Left ventricle myocardium inferior (tissue), 1 donor: ENCODE measurements around the gene OR52E5. TPM values are rescaled to one million over a fixed set of nuclear protein-coding genes. Genes with fewer than 3 reads are reported as not detected.

ENCODE experiments used
- DNase-seq: peaks from one replicate; pipeline ENCODE4 v3.0.0-alpha.2; 2020
- H3K27ac ChIP-seq: fragments of 200-600 bp; replicated peaks from 2 replicates; pipeline ENCODE4 v1.8.0; 2021
- H3K27me3 ChIP-seq: fragments of 200-600 bp; 2 replicates; pipeline ENCODE4 v1.8.0; 2021; ENCODE audit warnings: low read depth
- H3K36me3 ChIP-seq: fragments of 200-600 bp; 2 replicates; pipeline ENCODE4 v1.8.0; 2021
- H3K4me1 ChIP-seq: fragments of 200-600 bp; 2 replicates; pipeline ENCODE4 v1.8.0; 2021
- H3K4me3 ChIP-seq: fragments of 200-600 bp; 2 replicates; pipeline ENCODE4 v1.8.0; 2021; ENCODE audit warnings: mild to moderate bottlenecking, moderate library complexity
- H3K9me3 ChIP-seq: fragments of 200-600 bp; replicated peaks from 2 replicates; pipeline ENCODE4 v1.8.0; 2021
- intact Hi-C: fragments of 100-400 bp; cut with micrococcal nuclease; formaldehyde crosslinking; loops from one replicate; pipeline ENCODE4 v1.11.0; 2022
- total RNA-seq: library from RNA; stranded (reverse); fragmentation: NEBNext Ultra II Directional; extraction: Animal tissue kit (Norgen Biotek cat#: 25700); gene quantifications from one replicate; pipeline ENCODE4 v1.2.1, GENCODE V29; 2021
- TF ChIP-seq, protein P1 (sequence below): fragments of 200-600 bp; IDR thresholded peaks from 2 replicates; pipeline ENCODE4 v1.8.0; 2021; ENCODE audit warnings: antibody characterized with exemption, mild to moderate bottlenecking, borderline replicate concordance
- donor health status: DM: no; HTN: yes; CAD: no; lungs with severe emphysema.

OR52E5 gene
- total RNA-seq, 1 donor from 2014 or later: not detected

DNA sequence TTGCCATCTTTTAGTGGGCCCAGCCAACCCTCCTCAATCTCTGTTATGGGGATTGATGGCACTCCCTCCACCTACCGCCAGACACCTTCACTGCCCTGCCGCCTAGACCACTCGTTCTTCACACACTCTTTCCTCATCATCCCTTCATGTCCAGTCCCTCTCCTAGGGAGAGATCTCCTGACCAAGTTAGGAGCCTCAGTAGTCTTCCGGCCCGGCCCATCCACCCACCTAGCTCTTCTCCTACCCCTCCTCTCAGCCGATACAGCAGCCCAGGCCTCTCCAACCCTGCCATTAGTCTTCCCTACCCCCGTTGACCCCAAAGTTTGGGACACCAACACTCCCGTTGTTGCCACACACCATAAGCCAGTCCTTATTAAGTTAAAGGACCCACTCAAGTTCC, 38.1 kb downstream of the OR52E5 start:
- intact Hi-C loops: no loop called here
- Histone ChIP-seq H3K4me1 (no peaks in the 10 kb centered on the region), H3K36me3 (no peaks in the 10 kb centered on the region), H3K27me3 (no peaks in the 10 kb centered on the region), H3K27ac (no peak overlapping the region), H3K4me3 (no peak overlapping the region), H3K9me3 (peaks cover 47% of the 10 kb centered on the region)
- no peak for DNase-seq
- TF ChIP-seq, protein P1, sequence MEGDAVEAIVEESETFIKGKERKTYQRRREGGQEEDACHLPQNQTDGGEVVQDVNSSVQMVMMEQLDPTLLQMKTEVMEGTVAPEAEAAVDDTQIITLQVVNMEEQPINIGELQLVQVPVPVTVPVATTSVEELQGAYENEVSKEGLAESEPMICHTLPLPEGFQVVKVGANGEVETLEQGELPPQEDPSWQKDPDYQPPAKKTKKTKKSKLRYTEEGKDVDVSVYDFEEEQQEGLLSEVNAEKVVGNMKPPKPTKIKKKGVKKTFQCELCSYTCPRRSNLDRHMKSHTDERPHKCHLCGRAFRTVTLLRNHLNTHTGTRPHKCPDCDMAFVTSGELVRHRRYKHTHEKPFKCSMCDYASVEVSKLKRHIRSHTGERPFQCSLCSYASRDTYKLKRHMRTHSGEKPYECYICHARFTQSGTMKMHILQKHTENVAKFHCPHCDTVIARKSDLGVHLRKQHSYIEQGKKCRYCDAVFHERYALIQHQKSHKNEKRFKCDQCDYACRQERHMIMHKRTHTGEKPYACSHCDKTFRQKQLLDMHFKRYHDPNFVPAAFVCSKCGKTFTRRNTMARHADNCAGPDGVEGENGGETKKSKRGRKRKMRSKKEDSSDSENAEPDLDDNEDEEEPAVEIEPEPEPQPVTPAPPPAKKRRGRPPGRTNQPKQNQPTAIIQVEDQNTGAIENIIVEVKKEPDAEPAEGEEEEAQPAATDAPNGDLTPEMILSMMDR: no peak

DNA sequence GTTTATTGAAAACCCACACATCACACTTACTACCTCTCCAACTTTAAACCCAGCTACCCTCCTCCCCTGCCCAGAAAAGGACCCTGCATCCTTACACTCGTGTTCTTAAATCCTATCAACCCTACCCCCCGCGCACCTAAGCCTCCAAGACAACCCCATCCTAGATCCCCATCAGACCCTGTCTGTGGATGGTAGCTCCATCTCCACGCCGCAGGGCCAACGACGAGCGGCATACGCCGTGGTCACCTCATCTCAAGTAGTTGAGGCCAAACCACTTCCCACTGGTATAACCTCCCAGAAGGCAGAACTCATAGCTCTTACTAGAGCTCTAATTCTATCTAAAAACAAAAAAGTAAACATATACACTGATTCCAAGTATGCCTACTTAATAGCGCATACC, 39.7 kb downstream of the OR52E5 start:
- Histone ChIP-seq H3K36me3 (no peaks in the 10 kb centered on the region), H3K9me3 (peaks cover 41% of the 10 kb centered on the region), H3K4me1 (no peaks in the 10 kb centered on the region), H3K27ac (no peak overlapping the region), H3K27me3 (no peaks in the 10 kb centered on the region), H3K4me3 (no peak overlapping the region)
- TF ChIP-seq, protein P1: no peak
- intact Hi-C loops: no loop called here
- DNase-seq: no peak

DNA sequence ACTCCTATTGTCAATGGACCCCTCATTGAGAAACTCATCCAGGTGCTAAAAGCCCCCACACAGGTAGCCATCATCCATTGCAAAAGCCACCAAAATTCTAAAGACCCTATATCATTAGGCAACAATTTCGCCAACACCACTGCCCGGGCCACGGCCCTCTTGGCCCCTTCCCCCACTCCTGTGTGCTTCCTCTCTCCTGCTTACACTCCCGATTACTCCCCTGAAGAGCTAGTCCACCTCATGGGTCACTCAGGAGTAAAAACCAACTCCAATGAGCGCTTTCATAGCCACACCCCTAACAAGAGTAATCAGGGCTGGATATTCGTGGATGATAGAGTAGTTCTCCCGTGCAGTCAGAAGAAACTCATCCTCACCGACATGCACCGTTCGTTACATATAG, 40.1 kb downstream of the OR52E5 start:
- intact Hi-C loops: no loop called here
- Histone ChIP-seq H3K36me3 (no peaks in the 10 kb centered on the region), H3K27ac (no peak overlapping the region), H3K4me1 (no peaks in the 10 kb centered on the region), H3K4me3 (no peak overlapping the region), H3K9me3 (peaks cover 37% of the 10 kb centered on the region), H3K27me3 (no peaks in the 10 kb centered on the region)
- DNase-seq: no peak
- TF ChIP-seq, protein P1: no peak

DNA sequence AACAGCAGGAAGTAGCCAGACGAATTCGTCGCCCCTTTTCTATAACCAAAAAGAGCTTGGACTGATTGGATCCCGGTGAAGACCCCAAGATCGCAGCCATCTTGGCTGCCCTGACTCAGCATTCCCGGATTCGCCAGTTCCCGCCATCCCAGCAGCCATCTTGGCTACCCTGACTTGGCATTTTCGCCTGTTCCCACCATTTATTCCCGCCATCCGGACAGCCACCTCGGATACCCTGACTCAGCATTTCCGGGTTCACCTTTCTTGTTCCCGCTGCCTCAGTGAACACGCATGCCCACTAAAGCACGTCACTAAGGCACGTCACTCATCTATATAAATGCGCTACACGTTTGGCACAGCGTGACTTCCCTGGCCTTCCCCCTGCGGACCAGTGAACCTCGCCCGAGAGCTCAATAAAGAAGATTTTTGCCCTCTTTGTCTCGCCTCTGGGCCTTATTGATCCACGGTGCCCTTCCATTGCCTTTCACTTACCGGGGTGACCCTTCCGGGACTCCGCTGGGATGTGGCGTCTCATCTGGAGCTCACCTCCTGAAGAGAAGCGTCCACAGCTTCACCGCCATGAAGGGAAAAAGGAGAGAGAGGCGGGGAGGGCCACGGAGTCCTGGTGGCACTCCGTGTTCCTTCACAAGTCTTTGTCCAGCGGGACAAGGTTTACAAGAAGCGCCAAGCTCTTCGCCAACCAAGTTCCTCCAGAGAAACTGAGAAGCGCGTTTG, 45.0 kb downstream of the OR52E5 start:
- intact Hi-C loops: no loop called here
- H3K27me3 ChIP-seq: peaks cover 4% of the 10 kb centered on the region
- no peaks in the 10 kb centered on the region for H3K36me3 ChIP-seq
- no peak for DNase-seq
- TF ChIP-seq, protein P1: no peak
- peaks cover 6% of the 10 kb centered on the region for H3K9me3 ChIP-seq
- H3K27ac ChIP-seq: no peak overlapping the region
- no peak overlapping the region for H3K4me3 ChIP-seq
- H3K4me1 ChIP-seq: no peaks in the 10 kb centered on the region

DNA sequence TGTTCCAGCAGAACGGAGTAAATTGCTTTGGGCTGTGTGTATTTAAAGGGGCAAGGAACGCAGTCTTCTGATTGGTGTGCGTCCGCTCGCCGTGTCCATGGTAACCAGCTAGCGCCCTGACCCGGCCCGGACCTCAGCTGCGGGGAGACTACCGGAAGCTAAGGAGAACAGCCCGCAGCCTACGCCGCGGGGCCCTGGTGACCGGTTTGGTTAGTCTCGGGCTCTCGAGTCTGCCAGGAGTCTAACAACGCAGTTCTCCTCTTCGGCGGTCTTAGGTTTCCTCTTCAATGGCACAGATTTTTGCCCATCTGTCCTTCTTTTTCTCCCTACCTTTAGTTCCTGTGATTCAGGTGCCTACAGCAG, 45.6 kb downstream of the OR52E5 start:
- Histone ChIP-seq H3K36me3 (no peaks in the 10 kb centered on the region), H3K27ac (no peak overlapping the region), H3K27me3 (peaks cover 4% of the 10 kb centered on the region), H3K9me3 (peaks cover 6% of the 10 kb centered on the region), H3K4me3 (no peak overlapping the region), H3K4me1 (no peaks in the 10 kb centered on the region)
- intact Hi-C loops: no loop called here
- TF ChIP-seq, protein P1: no peak
- DNase-seq: no peak
